NCI-H1436 treated with DMSO at 0.1 percent for 48 hours (cell line): ENCODE measurements around the gene ROGDI.
"Not testable (repeated sequence)": the region's sequence is repeated elsewhere in the genome, so short reads cannot be mapped to it uniquely, and the experiment has no call there.

ENCODE experiments used
- DNase-seq: peaks from one replicate; lab custom pipeline; 2025; lab: John Stamatoyannopoulos, UW

ROGDI gene

DNA sequence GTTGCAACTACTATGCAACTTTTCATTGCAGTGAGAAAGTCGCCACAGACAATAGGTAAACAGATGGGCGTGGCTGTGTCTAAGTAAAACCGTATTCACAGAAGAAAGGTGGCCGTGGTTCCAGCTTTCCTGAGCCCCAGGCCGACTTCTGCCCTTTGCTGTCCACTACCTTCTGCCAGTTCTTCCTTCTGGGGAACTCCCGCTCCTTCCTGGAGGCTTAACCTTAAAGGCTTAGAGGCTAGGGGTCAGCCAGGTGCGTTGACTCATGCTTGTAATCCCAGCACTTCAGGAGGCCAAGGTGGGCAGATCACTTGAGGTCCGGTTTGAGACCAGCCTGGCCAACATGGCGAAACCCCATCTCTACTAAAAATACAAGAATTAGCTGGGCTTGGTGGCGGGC is 12.2 kb downstream of the ROGDI start:
- no peak for DNase-seq

DNA sequence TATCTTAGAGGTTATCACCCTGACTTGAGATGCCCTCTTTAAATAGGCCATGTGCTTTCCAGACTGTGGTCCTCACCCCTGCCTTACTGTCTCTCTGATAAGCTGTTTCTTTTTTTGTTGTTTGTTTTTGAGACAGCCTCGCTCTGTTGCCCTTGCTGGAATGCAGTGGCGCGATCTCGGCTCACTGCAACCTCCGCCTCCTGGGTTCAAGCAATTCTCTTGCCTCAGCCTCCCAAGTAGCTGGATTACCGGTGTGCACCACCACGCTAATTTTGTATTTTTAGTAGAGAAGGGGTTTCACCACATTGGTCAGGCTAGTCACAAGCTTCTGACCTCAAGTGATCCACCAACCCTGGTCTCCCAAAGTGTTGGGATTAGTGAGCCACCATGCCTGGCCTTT is 13.5 kb downstream of the ROGDI start:
- no peak for DNase-seq

DNA sequence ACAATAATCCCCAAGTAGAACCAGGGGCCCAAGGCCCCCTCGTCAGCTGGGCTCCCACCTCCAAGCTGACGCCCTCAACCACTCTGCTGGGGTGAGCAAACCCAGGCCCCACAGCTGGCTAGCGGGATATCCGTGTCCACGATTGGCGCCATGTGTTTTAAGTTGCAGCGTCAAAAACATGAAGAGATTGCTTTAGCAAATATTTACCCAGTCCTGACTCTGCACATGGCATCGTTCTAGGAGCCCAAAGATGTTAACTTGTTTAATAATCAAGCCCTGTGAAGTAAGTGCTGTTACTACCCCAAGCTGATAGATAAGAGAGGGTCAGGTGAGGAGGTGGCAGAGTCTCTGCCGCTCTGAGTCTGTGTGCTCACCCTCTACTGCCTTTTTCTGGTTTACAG is 13.9 kb downstream of the ROGDI start:
- no peak for DNase-seq

DNA sequence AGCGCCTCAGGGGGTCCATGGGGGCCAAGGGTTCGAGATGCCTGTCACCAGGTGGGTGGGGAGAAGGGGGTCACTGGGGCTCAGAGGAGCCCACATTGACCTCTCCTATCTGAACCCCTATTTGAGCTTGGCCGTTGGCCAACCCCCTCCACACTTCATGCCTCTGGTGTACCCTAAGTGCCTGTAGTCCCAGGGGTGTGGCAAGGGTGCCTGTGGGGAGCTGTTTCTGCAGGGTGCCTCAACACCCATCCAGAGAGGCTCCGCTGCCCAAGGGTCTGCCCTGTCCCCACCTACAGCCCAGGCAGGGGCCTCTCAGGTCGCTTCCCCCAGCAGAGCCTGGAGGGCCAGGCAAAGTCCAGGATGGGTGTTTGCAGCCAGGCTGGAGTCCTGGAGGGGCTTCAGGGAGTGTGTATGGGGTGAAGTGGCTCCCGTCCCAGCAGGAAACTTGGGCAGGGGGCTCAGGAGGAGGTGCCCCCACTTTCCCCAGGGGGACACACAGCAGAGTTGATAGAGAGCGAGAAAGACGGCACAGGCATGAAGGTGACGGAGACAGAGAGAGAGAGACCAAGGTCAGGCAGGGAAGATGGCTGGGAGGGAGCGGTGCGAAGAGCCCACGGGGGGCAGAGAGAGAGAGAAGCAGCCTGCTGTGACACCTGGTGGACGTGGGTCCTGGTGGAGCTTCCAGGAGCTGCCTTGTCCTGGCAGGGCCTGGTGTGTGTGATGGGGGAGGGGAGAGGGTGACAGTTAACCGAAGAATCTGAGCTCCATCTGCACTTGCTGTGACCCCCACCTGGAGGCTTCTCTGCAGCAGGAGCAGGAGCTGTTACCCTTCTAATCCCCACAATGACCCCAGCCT is 14.6 kb downstream of the ROGDI start, which contains the start of gene SEPTIN12:
SEPTIN12 (minus strand) TSS at position 719 of the 856 bp plus-strand sequence; CDS start at position 19, 700 bp downstream.
- no peak for DNase-seq

DNA sequence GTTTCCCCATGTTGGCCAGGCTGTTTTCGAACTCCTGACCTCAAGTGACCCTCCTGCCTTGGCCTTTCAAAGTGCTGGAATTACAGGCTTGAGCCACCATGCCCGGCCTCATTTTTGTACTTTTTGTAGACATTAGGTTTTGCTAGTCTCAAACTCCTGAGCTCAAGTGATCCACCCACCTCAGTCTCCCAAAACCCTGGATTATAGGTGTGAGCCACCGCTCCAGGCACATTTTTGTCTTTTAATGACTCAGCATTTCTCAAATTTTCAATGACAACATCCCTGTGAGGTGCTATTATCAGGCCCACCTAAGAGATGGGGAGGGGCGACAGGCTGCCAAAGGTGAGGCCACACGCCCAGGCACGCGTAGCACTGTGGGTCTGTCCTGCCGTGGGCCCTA is 15.4 kb downstream of the ROGDI start:
- DNase-seq = no peak

DNA sequence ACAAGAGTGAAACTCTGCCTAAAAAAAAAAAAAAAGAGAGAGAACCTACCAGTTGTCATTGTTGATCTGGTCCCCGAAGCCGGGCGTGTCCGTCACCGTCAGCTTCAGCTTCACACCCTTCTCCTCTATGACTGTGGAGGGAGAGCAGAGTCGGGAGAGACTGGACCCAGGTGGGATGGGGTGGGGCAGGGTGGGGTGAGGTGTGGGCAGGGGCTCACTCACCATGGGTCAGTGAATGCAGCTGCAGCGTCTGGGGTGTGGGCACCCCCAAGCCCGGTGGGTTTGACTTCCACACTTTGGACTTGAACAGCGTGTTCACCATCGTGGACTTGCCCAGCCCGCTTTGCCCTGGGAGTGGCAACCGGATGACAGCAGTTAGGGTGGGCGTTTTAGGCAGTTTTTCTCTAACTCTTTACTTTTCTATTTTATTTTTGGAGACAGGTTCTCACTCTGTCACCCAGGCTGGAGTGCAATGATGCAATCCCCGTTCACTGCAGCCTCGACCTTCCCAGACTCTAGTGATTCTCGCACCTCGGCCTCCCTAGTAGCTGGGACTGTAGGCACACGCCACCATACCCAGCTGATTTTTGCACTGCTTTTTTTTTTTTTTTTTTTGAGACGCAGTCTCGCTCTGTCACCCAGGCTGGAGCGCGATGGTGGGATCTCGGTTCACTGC is 16.5 kb downstream of the ROGDI start:
- DNase-seq = no peak

DNA sequence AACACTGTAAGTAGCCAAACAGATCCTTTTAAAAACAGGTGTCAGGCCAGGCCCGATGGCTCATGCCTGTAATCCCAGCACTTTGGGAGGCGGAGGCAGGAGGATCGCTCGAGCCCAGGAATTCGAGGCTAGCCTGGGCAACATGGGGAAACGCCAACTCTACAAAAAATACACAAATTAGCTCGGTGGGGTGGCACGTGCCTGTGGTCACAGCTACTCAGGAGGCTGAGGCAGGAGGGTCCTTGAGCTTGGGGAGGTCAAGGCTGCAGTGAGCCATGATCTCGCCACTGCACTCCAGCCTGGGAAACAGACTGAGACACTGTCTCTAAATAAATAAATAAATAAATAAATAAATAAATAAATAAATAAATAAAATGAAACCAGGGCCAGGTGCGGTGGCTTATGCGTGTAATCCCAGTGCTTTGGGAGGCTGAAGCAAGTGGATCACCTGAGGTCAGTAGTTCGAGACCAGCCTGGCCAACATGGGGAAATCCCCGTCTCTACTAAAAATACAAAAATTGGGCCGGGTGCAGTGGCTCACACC is 17.9 kb downstream of the ROGDI start:
- DNase-seq = not testable (repeated sequence)

DNA sequence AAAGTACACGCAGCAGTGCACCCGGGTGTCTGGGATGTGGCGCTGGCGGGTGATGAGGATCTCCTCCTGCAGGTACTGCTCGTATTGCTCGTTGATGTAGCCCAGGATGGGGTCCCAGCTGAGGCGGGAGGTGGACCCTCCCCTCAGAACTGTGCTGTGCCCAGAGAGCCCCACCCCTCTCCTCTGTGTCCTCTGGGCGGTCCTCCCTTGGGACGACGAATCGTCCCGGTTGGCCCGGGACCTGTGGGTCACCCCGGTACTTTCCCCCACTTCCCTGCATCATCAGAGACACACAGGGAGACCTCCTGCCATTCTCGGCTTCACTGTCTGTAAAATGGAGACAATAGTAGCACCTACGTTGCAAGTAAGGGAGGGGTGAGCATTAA is 18.5 kb downstream of the ROGDI start:
- DNase-seq = no peak

DNA sequence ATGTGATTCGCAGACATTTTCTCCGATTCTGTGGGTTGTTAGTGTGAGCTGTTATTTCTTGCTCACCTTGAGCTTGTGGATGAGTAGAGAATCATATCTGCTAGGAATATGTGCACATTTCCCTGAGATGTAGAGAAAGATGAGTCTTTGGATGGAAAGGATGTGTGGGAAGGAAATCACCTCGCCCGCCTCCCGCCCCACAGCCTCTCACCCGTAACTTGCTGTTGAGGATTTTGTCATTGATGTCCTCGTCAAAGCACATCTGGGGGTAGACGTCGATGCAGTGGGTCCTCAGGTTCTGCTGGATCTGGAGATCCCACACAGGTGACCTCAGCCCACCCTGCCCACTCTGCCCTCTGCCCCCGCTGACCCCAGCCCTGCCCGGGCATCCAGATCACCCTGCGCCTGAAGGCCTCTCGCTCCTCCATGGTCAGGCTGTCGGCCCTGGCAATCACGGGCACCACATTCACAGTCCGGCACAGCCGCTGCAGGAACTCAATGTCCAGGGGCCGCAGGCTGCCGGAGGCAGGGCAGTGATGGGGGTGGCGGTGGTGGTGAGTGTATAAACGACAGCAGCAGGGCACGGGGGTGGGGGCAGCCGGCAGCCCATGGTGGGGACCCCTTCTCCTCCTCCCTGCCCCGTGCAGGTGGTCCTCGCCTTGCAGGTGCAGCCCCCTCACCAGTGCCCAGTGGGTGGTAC is 19.0 kb downstream of the ROGDI start:
- DNase-seq = no peak

DNA sequence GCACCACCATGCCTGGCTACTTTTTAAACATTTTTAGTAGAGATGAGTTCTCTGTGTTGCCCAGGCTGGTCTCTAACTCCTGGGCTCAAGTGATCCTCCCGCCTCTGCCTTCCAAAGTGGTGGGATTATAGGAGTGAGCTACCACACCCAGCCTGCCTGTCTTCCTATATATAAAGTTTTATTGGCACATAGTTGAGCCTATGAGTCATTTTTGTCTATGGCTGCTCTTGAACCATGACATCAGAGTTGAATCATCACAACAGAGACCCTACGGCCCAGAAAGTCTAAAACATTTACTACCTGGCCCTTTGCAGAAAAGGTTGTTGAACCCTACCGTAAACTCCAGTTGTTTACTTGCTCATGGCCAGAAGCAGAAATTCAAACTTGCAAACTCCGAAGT is 22.2 kb downstream of the ROGDI start:
- DNase-seq = no peak

DNA sequence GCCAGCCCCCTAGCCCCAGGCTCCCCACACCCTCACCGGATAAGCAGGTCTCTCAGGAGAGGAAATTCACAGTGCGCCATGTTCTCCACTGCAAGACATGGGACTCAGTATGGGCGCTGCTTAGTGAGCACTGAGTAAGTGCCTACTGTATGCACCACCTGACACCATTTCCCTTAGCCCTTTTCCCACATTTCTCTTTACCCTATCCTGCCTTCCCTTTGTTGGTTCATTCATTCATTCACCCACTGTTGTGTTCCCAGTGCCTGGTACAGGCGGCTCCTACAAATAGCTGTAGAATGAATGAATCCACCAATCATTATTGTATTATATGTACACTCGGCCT is 24.4 kb downstream of the ROGDI start:
- DNase-seq = no peak

DNA sequence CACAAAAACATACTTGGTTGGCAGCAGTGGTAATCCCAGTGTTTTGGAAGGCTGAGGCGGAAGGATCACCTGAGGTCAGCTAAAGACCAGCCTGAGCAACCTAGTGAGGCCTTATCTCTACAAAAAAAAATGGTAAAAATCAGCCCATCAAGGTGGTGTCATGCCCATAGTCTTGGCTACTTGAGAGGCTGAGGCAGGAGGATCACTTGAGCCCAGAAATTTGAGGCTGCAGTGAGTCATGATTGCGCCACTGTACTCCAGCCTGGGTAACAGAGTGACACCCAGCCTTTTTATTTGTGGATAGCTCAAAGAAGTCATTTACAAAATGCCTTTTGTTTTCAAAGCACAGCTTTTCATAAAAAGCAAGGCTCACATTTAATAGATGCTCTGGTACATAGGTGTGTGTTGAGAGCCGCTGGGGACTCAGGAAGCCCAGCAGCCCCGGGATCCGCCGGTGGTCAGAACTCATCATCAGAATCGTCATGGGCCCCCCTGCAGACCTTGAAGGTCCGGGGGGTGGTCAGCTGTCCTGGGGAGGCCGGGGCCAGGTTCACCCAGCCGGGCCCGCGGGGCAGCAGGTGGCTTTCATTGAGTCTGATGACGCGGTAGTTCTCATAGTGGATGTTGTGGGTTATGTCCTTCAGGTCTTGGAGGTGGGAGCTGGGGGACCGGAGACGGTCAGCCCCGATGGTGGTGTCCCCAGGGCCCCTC is 24.9 kb downstream of the ROGDI start:
- no peak for DNase-seq

DNA sequence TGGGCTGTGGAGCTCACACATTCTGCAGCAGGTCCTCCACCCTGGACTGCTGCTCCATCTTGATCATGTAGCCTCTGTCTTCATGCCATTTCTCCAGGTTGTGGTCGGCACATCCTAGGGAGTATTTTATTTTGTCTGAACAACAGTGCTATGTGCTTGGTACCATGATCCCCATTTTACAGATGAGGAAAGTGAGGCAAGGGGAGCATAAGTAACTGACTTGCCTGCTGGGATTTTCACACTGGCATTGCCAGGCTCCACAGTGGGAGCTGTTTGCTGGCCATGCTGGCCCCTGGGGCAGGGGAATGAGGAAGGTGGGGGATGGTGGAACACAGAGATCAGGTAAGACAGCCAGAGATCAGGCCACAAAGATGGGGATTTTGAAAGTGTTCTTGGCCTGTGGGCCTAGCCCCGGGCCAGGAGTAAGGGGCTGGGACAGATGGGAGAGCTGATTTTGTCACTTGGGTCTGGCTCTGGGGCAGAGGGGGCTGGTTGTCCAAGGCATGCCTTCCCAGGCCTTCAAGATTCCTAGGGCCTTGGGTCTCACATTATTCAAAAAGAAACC is 26.2 kb downstream of the ROGDI start:
- no peak for DNase-seq

DNA sequence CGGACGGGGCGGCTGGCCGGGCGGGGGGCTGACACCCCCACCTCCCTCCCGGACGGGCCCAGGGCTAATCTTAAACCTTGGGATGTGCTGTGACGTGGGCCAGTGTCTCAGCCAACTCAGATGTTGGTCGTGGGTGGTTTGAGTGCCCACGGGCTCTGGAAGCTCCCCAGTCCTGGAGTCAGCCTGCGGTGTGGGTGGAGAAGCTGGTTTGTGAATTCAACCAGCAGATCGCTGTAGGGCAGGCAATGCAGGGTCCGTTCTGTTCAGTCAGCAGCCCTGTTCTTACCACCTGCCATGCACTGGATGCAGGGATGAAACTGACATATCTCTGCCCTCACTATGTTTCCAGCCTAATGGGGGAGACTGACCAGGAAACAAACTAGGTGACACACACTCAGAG is 27.4 kb downstream of the ROGDI start:
- DNase-seq = no peak

DNA sequence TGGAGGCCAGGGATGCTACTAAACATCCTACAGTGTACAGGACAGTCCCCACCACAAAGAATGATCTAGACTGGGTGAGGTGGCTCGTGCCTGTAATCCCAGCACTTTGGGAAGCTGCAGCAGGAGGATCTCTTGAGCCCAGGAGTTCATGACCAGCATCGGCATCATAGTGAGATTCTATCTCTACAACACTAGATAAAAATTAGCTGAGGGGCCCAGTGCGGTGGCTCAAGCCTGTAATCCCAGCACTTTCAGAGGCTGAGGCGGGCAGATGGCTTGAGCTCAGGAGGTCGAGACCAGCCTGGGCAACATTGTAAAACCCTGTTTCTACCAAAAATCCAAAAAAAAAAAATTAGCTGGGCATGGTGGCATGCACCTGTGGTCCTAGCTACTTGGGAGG is 30.1 kb downstream of the ROGDI start:
- no peak for DNase-seq

DNA sequence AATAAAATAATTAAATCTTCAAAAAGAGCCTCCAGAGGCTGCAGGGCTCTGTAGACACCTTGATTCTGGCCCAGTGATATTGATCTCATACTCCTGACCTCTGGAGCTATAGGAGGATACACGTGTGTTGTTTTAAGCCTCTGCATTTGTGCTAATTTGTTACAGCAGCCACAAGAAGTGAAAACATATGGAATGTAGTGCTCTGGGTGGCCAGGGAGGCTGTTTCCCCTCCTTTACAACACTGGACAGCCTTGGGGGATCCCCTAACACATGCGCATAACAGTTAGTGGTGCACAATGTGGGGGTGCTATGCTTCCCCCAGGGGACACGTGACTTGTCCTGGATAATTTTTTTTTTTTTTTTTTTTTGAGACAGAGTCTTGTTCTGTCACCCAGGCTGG is 30.8 kb downstream of the ROGDI start:
- no peak for DNase-seq

DNA sequence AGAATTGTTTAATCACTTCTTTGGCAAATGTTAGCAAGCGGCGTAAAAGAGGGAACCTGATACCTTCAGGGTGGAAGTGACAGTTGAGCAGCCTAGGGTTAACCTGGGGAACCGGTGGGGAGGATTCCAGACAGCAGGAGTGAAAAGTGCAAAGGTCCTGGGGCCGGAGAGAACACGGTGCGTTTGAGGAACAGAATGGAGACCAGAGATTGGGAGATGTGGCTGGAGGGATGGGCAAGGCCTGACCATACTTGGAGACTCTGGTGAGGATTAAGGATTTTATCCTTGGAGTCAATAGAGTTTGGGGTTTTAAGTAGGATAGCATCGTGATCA is 33.2 kb downstream of the ROGDI start:
- no peak for DNase-seq

DNA sequence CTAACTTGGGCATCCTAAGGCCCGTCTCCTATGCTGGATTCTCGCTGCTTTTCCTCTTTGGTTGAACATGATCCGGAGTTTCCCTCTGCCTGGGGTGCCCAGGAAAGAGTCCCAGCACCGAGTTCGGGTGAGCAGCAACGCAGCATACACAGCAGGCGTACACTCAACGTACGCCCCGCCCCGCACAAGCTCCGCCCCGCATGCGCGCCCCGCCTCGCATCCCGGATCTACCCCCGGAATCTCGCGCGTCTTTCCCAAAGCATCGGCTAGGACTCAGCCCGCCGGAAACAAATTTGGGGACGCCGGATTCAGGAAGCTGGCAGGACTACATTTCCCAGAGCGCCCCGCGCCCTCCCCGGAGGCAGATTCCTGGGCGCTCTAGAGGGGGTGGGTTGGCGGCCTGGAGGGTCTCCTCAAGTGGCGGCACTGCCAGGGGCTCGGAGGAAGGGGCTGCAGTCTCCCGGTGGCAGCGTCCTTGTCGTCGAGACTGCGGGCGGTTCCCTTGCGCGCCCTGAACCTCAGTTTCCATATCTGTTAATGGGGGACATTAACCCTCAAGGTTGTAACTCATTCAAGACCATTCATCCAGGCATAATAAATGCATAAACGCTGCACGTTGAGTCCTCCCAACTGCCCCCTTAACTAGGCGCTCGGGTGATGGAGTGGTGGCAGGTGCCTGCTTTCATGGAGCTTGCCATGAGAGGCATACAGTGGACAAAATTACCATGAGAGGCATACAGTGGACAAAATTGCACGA is 33.7 kb downstream of the ROGDI start:
- DNase-seq = peak; percentile 67

DNA sequence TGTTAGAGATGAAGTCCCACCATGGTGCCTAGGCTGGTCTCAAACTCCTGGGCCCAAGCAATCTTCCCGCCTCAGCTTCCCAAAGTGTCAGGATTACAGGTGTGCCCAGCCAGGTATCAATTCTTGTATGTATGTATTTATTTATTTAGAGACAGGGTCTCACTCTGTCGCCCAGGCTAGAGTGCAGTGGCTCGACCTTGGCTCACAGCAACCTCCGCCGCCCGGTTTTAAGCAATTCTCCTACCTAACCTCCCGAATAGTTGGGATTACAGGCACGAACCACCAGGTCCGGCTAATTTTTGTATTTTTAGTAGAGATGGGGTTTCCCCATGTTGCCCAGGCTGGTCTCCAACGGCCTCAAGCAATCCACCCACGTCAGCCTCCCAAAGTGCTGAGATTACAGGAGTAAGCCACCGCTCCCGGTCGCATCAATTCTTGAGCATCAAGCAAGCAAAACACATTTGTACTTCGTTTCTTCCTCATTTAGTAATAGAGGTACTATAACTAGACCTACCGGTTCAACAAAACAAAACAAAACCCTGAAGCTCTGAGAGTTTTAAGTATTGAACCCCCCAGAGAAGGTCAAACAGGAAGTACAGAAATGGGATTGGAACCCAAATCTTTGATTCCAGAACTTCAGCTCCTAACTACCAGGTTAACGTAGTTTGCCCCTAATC is 34.4 kb downstream of the ROGDI start:
- no peak for DNase-seq

DNA sequence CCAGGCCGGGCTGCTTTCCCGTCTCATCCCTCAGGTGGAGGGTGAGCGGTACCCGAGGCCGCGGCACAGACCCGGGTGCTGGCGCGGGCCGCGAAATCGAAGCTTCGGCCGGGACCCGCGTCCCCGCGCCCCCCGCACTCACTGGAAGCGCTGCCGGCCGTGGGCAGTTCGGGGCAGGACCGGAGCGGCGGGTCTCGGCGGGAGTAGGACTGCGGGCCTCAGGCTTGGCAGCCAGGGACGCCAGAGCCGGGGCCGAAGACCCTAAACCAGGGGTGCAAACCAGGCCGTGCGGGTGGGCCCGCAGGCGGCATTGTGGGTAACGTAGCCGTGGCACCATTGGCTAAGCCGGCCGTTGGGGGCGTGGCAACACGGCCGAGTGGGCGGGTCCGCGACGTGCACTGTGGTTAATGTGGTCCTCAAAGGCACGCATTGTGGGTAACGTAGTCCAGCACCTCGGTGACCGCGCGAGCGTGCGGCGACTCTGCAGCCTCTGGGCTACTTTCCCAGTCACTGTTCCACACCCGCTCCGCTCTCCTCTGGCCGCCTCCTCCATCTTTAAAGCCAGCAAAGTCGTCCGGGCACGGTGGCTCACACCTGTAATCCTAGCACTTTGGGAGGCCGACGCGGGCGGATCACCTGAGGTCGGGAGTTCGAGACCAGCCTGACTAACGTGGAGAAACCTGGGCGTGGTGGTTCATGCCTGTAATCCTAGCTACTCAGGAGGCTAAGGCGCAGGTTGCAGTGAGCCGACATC is 35.4 kb downstream of the ROGDI start, which contains the start of gene ZNF500:
ZNF500 (minus strand) TSS at position 288 of the 754 bp plus-strand sequence. CDS start 1,184 bp downstream, outside the sequence.
- DNase-seq = peak; percentile 61
